Gastrocnemius medialis (tissue), 4 donors: ENCODE data around the gene TFEB.

ENCODE experiments used
- CTCF ChIP-seq, 5 experiments: fragments of 450-650 bp in 3 of 5; fragments of 200-600 bp in 2 of 5; sonication (generic) in 2 of 5; IDR thresholded peaks in 4 of 5; conservative IDR thresholded peaks in 1 of 5; 1 replicate in 4 of 5; 2 replicates in 1 of 5; pipeline ENCODE4 v1.5.1; 2016 to 2019; ENCODE audit warnings: antibody characterized with exemption in 5 of 5, mild to moderate bottlenecking in 3 of 5, moderate library complexity in 3 of 5
- POLR2A ChIP-seq, 2 donors: fragments of 450-650 bp; IDR thresholded peaks; one replicate each; pipeline ENCODE4 v1.6.1; 2017; ENCODE audit warnings: antibody characterized with exemption in 2 of 2, mild to moderate bottlenecking in 2 of 2, moderate library complexity in 2 of 2

GRCh38 chr6:41743406-41744235 lies 8.2 kb upstream of the TFEB start:
- TF ChIP-seq CTCF (IDR thresholded peaks at IDR 0.05 in 4 of 5, conservative IDR thresholded peaks at IDR 0.05 in 1 of 5) (no peak), POLR2A (IDR thresholded peaks at IDR 0.05) (no peak)
